ENCODE results near the gene FANCD2OS.

GRCh38 chr3:10150987-10151386 lies 42.9 kb upstream of the FANCD2OS start:
- no peak for TF ChIP-seq CTCF (IDR thresholded peaks at IDR 0.05; ENCODE audit: insufficient read depth, low read length, poor library complexity, severe bottlenecking)
- TF ChIP-seq EZH2phosphoT487 (conservative IDR thresholded peaks at IDR 0.05; ENCODE audit: low read length): no peak
